PFSK-1 (cell line): ENCODE results near the gene CROCC2.

Experiments
- POLR2AphosphoS5 ChIP-seq: IDR thresholded peaks from 2 replicates; pipeline ENCODE4 v1.6.1; 2012; ENCODE audit warnings: low read depth, mild to moderate bottlenecking, control low read depth, low read length, moderate library complexity
- REST ChIP-seq, 2 experiments: IDR thresholded peaks; 2 replicates each; pipeline versions ENCODE4 v1.6.1 to v1.8.0; 2011 to 2012; ENCODE audit warnings: low read depth in 2 of 2, low read length in 2 of 2, control low read depth in 1 of 2, inconsistent platforms in 1 of 2, mild to moderate bottlenecking in 1 of 2, moderate library complexity in 1 of 2; ENCODE audit not compliant: insufficient read depth in 1 of 2
- SIN3A ChIP-seq: IDR thresholded peaks from 2 replicates; pipeline ENCODE4 v1.6.1; 2012; ENCODE audit warnings: mild to moderate bottlenecking, low read length, moderate library complexity, borderline replicate concordance; ENCODE audit not compliant: insufficient read depth
- TAF1 ChIP-seq: IDR thresholded peaks from 2 replicates; pipeline ENCODE4 v1.6.1; 2012; ENCODE audit warnings: low read length, control low read depth, borderline replicate concordance; ENCODE audit not compliant: insufficient read depth

DNA sequence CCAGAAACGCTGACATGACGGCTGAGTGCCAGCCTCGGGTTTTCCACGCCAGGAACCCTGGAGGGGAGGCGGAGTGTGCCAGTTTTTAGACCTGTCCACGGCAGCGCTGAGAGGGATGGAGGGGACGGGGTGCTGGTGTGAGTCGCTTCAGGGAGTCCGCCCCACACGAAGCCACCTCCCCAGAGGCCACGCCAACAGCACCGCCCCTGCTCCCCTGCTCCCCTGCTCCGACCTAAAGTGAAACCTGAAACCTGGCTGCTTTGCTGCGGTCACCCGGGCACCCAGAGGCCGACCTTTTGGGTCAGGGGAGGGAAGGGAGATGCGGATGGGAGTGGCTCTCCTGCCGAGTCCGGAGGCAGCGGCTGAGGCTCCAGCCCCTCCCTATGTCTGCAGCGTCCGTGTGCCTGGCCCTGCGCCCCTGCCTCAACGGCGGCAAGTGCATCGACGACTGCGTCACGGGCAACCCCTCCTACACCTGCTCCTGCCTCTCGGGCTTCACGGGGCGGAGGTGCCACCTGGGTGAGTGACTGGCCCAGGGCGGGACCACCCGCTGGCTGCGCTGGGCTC is 130.3 kb downstream of the CROCC2 start:
- TF ChIP-seq POLR2AphosphoS5 (no peak), TAF1 (no peak), SIN3A (no peak), REST (IDR thresholded peaks at IDR 0.05; ENCODE audit: insufficient read depth in 1 of 2, low read depth in 2 of 2, low read length in 2 of 2) (no peak)
